SHP77 treated with DMSO at 0.1 percent for 48 hours (cell line): ENCODE data around the gene NOTUM.
"Not testable (repeated sequence)": the region's sequence is repeated elsewhere in the genome, so short reads cannot be mapped to it uniquely, and the experiment has no call there.

Experiments
- DNase-seq: peaks from one replicate; lab custom pipeline; 2025; lab: John Stamatoyannopoulos, UW

NOTUM gene

DNA sequence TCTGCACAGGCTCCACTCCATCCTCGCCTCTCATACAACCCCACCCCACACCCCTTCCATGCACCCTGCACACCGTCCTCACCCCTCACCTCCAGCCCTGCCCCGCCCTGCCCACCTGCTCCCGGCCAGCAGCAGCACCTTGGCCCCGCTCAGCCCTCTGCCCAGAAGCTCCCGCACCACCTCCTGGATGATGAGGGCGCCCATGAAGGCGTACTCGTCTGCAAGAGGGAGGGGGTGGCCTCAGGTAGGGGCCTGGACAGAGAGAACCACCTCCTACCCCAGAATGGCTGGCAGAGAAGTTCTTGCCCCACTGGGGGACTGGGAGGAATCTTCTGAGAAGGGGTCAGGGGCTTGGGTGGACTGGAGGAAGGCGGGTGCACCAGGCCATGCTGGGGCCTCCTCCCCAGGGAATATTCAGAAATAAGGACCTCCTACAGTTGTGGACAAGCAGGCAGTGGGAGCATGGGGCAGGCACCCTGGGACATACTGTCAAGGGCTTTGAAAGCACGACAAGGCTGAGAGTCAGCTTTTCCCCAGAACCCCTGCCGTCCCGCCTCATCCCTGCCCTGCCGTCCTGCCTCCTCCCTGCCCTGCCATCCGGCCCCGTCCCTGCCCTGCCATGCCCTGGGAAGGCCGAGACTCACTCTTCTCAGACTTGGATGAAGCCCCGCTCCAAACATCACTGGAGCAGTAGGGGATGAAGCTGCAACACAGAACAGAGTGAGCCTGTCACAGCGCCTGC lies 3.1 kb downstream of the NOTUM start:
- DNase-seq: no peak

DNA sequence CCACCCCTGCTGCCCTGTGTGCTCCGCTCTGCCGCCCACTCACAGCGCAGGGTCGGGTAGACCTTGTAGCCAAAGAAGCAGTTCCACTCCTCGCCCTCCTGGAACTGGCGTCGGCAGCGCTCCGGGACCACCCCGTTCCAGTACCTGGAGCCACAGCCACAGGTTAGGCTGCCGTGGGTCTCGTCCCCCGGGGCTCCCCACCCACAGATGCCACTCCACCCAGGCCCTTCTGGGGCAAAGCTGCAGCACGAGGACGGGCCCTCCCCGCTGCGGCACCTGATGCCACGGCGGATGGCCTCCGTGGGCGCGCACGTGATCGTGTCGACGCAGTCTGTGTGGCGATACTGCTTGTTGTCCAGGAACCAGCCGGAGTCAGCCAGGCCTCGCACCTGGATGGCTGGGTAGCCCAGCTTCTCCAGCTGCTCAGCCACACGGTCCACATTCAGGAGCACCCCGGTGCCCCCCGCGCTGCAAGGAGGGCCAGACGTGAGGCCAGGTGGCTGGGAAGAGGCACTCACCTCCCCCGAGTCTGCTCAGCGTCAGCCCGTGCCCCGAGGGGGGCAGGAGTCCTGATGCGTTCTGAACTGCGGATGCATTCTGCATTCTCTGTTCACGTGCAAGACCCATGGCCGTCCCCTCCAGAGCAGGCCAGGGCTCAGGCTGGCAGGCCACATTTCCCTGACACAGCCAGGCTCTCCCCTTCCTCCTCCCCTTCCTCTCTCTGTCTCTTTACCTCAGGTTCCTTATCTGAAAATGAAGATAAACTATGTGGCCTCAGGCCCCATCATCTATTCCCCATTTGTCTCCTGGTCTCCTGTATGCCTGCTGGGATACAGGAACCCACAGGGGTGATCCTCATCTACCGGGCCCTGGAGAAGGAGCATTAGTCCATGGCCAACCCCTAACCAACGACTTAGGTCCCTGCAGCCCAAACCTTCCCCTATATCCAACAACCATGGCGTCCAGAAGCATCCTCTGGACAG lies 4.1 kb downstream of the NOTUM start:
- no peak for DNase-seq

DNA sequence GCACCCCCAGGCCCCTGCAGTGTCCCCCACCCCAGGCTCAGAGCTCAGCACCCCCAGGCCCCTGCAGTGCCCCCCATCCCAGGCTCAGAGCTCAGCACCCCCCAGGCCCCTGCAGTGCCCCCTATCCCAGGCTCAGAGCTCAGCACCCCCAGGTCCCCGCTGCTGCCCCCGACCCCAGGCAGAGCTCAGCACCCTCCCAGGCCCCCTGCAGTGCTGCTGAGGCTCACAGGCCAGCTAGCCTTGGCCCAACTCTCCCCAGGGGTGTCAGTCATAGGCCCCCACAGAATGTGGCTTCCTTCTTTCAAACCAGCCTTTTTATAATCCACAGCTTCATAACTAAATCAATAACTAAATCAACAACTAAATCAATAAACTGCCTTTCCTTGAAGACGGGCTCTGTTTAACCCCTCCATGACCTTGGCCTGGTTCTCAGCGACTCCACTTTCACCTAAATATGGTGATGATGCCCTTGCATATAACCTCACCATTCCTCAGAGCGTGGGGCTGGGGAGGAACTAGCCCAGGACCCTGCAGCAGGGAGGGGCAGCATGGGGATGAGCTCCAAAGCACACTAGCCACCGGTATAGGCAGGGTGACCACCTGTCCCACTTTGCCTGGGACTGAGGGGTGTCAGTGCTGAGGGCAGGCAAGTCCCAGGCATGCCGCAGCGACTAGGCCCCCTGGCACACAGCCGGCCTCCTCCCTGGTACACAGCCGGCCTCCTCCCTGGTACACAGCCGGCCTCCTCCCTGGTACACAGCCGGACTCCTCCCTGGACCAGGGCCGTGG lies 5.0 kb downstream of the NOTUM start:
- DNase-seq: no peak

DNA sequence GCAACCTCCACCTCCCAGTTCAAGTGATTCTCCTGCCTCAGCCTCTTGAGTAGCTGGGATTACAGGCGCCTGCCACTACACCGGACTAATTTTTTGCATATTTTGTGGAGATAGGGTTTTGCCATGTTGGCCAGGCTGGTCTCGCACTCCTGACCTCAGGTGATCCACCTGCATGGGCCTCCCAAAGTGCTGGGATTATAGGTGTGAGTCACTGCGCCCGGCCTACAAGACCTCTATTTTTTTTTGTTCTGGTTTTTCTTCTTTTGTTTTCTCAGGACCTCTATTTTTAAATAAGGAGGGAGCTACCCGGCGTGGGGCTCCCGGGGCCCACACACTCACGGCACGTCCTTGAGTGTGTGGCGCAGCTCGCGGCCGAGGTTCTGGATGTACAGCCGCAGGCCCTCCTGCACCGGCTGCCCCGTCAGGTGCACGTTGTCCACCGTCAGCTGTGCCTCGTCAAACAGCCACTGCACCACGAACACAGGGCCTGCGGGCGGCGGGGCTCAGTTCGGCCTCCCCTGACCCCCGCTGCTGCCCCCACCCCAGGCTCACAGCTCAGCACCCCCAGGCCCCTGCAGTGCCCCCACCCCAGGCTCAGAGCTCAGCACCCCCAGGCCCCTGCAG lies 5.8 kb downstream of the NOTUM start:
- DNase-seq: no peak

DNA sequence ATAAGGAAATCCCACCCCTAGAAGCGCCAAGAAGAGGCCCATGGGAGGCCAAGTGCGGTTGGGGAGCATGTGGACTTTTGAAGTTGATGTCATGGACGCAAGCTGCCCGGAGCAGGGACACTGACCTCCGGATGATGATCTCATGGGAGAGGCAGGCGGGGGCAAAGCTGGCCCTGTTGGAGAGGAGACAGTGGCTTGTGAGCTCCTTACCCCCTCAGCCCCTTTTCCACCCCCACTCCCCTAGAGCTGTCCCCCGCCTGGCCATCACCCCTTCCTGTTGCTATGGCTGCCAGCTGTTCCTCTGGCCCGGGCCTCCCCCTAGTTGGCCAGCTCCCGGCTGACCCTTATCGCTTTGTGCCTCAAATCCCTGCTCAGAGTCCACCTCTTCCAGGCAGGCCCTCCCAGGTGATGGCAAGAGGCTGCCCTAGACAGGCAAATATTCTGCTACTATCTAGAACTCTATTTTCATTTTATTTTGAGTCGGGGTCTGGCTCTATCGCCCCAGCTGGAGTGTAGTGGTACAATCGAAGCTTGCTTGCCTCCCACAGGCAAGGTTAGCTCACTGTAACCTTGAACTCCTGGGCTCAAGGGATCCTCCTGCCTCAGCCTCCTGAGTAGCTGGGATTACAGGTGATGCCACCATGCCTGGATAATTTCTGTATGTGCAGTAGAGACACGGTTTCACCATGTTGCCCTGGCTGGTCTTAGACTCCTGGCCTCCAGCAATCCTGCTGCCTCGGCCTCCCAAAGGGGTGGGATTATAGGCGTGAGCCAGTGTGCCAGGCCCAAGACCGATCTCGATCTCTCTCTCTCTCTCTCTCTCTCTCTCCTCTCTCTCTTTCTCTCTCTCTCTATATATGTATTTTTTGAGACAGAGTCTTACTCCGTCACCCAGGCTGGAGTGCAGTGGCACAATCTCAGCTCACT lies 6.6 kb downstream of the NOTUM start:
- no peak for DNase-seq

DNA sequence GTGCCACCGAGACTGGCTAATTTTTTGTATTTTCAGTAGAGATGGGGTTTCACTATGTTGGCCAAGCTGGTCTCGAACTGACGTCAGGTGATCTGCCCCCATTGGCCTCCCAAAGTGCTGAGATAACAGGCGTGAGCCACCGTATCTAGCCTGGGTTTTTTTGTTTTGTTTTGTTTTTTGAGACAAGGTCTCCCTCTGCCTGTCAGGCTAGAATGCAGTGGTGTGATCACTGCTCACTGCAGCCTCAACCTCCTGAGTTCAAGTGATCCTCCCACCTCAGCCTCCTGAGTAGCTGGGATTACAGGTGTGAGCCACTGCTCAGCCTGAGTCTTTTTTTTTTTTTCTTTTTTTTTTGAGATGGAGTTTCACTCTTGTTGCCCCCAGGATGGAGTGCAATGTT lies 7.5 kb downstream of the NOTUM start:
- not testable (repeated sequence) for DNase-seq

DNA sequence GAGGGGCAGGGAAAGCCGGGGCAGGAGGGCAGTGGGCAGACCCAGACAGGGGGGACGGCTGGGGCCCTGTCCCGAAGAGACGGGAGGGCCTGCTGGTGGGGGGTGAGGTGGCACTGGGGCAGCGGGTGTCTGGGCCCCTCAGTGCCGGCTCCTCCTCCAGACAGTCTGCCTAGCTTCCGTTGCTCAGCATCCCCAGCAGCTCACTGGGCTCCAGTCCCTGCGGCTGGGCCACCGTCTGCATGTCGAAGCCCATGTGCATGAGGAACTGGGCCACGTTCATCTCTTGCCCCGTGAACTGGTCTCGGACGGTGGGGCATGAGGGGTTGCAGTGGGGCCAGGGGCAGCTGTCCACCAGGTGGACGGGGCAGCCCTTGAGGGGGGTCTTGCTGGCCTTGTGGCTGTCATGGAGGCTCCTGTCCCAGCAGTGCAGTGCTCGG lies 8.2 kb downstream of the NOTUM start:
- no peak for DNase-seq

DNA sequence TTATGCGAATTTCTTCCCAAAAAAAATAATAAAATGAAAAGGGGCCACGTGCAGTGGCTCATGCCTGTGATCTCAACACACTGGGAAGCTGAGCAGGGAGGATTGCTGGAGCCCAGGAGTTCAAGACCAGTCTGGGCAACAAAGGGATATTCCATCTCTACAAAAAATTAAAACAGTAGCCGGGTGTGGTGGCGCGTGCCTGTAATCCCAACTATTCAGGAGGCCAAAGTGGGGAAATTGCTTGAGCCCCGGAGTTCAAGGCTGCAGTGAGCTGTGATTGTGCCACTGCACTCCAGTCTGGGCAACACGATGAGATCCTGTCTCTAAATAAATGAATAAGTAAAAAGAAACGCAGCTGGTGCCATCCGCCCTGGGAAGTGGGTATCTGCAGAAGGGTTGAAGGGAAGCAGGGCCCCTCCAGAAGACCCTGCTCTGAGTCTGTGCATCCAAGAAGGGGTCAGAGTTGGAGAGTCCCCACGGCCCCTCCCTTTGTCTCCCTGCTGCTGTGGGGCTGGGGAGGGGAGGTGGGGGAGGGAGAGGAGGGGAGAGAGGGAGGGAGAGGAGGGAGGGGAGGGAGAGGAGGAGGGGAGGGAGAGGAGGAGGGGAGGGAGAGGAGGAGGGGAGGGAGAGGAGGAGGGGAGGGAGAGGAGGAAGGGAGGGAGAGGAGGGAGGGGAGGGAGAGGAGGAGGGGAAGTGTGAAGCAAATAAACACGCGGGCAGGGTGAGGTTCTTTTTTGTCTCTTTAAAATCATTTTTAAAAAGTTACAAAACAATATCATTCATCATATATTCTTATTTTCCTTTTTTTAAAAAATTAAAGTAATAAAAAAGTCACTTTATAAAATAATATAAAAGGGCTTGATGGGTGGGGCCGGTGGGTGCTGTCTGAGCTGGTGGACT lies 9.0 kb downstream of the NOTUM start:
- no peak for DNase-seq

DNA sequence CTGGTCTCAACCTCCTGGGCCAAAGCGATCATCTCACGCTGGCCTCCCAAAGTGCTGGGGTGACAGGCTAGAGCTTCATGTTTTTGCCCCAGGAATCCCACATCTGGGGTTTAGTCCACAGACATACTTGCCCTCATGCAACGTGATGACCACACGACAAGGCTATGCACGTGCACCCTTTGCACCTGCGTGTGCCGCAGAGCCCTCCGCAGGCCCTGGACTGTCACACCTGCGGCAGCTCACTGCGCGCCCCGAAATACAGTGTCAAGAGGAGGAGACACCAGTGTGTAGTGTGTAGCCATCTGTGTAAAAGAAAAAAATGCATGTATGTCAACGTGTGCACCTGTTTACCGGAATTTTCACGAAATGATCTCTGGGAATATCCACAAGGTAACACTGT lies 10.5 kb downstream of the NOTUM start:
- DNase-seq: no peak

DNA sequence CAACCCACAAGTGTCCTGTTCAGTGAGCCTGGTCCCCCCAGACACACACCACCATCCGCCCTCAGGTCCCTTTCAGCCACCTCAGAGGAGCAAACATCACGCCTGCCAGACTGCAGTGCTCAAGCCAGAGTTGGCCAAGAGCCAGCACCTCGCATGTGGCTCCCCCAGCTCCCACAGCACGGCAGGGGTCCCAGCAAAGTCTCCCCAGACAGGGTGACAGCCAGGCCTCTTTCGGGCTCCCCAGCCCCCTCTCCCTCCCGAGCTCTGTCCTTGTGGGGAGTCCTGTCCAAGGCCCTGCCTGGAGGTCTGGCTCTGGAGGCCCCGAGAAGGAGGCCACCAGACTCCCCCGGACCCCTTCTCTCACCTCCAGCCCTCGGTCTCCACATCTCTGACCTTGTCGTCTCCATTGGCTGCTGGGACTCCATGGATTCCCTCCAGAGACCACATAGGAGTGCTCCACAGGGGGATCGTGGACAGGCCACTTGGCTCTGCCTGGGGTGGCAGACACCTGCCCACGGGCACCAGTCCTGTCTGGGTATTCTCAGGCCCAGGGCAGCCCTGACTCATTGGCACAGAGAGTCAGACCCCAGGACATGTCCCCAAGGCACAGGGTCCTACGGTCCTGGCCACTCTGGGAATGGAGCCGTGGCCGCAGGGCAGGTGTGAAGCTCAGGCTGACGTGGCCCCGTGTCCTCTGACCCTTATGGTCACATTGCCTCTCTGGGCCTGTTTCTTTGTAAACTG lies 12.2 kb downstream of the NOTUM start:
- no peak for DNase-seq

DNA sequence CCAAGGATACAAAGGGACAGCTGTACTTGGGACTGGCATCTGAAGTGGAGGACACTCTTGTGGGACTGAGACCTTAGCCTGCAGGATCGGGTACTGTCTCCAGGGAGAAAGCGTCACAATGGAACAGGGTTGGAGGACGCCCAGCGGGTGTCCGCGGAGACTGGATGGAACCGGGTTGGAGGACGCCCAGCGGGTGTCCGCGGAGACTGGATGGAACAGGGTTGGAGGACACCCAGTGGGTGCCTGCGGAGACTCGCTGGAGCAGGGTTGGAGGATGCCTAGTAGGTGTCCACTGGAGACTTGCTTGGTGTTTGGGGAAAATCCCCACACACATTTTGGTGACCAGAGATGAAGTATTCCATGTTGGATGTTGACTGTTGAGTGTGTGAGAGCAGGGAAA lies 13.8 kb downstream of the NOTUM start, which contains the start of gene MYADML2:
Gene MYADML2, minus strand, starts transcription at position 45 of the 400 bp plus-strand sequence. CDS start 5,492 bp downstream, outside the sequence.
- no peak for DNase-seq

DNA sequence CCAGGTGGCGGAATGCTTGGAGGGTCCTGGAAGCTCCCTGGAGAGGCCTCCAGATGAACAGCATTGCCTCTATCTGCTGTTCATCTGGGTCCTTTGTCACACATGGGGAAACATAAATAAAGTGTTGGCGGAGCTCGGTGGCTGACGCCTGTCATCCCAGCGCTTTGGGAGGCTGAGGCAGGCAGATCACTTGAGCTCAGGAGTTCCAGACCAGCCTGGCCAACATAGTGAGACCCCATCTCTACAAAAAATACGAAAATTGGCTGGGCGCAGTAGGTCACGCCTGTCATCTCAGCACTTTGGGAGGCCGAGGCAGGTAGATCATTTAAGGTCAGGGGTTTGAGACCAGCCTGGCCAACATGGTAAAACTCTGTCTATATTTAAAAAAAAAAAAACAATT lies 16.1 kb downstream of the NOTUM start:
- no peak for DNase-seq

DNA sequence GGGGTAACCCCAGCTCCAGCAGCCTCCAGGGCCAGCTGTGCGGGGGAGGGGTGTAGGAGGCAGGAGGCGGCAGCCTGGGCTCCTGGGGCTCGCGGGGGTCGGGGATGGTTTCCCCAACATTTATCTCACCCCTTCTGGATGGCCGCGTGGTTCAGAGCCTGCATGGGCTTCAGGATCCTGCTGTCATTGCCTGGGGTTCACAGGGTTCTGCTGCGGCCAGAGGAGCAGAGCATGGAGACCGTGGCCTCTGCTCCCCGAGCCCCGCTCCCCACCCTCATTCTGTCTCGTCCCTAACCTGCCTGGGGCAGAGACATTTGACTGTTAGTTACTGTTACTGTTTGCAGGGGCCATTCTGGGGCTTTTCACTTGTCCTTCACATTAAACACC lies 18.8 kb downstream of the NOTUM start:
- DNase-seq: no peak

DNA sequence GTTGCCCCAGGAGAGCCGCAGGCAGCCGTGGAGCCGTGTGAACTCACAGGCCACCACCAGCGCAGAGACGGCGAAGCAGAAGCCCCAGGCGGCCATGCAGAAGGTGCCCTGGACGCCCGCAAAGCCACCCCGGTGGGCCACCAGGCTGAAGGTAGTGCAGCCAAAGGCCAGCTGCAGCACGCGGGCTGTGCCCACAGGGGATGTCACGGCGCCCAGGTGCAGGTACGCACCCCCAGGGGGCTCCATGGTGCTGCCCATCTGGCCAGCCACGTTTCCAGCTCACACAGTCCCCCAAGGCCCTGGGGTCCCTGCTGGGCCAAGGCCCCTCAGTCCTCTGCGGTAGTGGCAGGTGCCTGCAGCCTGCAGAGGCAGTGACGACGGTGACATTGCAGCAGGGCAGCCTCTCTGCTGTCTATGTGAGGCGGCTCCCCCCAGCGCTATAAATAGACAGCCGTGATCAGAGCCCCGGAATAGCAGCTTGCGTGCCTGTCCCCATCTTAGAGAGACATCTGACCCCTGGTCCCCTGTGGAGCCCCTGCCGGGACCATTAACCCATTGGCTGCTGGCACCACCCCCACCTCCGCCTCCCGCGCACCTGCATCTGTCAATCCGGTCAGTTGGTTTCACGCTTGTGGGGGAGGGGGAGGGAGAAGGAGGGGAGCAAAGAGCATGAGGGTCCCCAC lies 19.4 kb downstream of the NOTUM start:
- DNase-seq: no peak

DNA sequence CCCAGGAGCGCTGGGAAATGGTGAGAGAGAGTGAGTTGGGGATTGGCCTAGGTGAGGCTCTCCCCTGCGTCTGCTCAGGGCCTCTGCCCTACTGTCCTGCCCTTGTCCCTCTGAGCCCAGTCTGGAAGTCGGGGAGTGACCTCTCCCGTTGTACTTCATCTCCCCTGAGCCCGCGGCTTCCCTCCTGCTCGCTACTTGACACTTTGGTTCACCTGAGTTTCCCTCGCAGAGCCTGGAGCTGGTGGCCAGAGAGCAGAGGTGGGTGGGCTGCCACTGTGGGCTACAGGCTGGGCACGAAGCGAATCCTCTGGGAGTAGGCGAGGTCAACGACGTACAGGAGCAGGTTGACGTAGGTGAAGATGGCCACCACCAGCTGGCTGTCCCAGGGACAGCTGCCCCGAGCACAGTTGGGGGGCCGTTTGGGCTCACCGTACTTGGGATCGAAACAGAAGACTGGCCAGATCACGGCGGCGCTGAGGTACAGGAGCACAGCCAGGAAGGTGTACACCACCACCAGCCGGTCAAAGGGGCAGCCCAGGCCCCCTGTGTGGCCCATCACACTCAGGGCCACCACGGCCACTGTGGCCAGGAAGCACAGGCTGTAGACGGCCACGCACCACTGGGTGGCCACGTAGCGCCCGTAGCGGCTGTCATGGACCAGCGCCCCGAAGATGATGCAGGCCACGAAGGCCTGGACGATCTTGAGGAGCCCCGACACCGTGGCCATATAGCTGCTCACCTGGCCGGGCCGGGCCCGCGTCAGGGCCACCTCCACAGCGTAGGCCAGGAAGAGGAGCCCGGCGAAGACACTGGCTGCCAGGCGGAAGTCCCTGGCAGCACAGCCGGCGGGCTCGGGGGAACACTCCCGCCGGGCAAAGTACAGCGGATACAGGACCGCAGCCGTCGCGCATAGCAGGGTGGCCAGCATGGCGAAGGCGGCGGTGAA lies 20.2 kb downstream of the NOTUM start:
- no peak for DNase-seq

DNA sequence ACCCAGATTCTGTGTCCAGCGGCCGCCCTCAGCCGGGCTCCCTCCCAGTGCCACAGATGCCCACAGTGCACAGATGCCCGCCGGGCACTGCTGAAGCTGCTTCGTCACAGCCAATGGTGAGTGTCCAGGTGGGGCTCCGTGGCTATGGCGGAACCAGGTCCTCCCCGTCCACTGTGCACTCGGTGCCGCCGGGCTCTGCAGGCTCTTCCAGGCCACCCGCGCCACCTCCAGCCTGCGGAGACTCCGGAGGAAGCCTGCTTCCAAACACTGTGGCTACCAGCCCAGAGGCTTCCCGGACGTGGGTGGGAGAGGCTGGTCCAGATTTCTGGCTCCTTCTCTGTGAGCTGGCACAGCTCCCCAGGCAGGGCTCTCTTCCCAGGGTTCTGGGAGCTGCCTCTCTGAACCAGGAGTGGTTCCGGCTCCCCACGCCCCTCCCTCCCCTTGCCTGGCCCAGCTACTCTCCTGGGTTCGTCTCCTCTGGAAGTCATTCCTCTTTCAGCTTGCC lies 21.1 kb downstream of the NOTUM start:
- no peak for DNase-seq

DNA sequence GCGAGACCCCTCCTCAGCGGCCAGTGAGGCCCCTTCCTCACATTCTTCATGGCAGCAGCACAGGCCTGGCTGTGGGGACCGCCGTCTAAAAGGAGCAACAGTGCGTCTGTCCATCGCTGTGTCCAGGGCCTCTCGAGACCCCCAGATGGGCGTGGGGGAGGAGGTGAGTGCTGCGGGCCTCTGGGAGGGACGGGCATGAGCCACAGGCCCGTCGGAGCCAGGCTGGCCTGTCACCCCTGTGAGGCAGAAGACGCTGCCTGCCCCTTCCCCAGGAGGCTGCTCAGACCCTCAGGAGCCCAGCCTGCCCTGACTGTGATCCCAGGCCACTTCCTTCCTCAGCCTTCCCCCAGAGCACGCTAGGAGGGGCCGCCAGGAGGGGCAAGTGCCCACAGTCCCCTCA lies 21.8 kb downstream of the NOTUM start:
- no peak for DNase-seq
